ENCODE data around the gene SULF2. TPM values are rescaled to one million over a fixed set of nuclear protein-coding genes. Genes with fewer than 3 reads are reported as not detected.

The SULF2 gene
- total and polyA plus RNA-seq, 9 of the 15 experiments (the other 6 are each of a cell fraction or from before 2014, with no cell fraction given): 0.33 TPM; not detected in 8

GRCh38 chr20:47642624-47643023 lies 142.7 kb downstream of the SULF2 start (continued):
- TF ChIP-seq E2F4 (CRISPR knock-in tag; IDR thresholded peaks at IDR 0.05; ENCODE audit: low read depth): no peak
- TF ChIP-seq NFATC3 (IDR thresholded peaks at IDR 0.05): no peak
- no peak for TF ChIP-seq RUNX1 (IDR thresholded peaks at IDR 0.05; ENCODE audit: low read depth)

GRCh38 chr20:47642118-47642517 lies 143.2 kb downstream of the SULF2 start:
- Histone ChIP-seq H3K79me2 (ENCODE audit: control insufficient read depth, insufficient read depth, low read length) (no peaks in the 10 kb centered on the region), H3K27ac (ENCODE audit: extremely low read depth, low read depth, low read length) (no peak overlapping the region), H3K9me1 (ENCODE audit: control insufficient read depth, insufficient read depth, low read length) (no peaks in the 10 kb centered on the region), H3K36me3 (ENCODE audit: control insufficient read depth, insufficient read depth, low read length) (peaks cover 69% of the 10 kb centered on the region), H3K27me3 (ENCODE audit: control insufficient read depth in 2 of 2, insufficient read depth in 2 of 2, low read length in 2 of 2) (no peaks in the 10 kb centered on the region), H4K20me1 (replicated peaks; ENCODE audit: control insufficient read depth, insufficient read depth, low read length) (no peaks in the 10 kb centered on the region; the same call in 1 of the 2 replicates), H3K4me3 (no peak overlapping the region), H3K4me2 (ENCODE audit: insufficient read depth, low read length) (no peak overlapping the region), H3K4me1 (replicated peaks in 1 of 2; ENCODE audit: control insufficient read depth in 2 of 2, insufficient read depth in 2 of 2, low read length in 2 of 2) (no peaks in the 10 kb centered on the region), H2AFZ (ENCODE audit: low read depth, low read length) (no peak overlapping the region), H3K9ac (ENCODE audit: insufficient read depth in 1 of 2, low read depth in 2 of 2, low read length in 2 of 2) (no peak overlapping the region), H3K9me3 (replicated peaks; ENCODE audit: control insufficient read depth, insufficient read depth, low read depth, low read length) (no peaks in the 10 kb centered on the region)
- no peak for ATAC-seq
- 98% methylated on average over 4 of the region's 4 CpGs for WGBS (ENCODE audit: insufficient coverage, low coverage, missing lambda C conversion rate)
- CTCF ChIA-PET (ENCODE audit: low intra/inter-chr PET ratio): no interaction called here
- TF ChIP-seq SMAD1 (IDR thresholded peaks at IDR 0.05; ENCODE audit: low read depth, low read length, partially characterized antibody) (no peak), ZBTB11 (CRISPR knock-in tag; IDR thresholded peaks at IDR 0.05) (peak in 1 of 3 experiments; percentile 61; a peak in 2 of 6 replicates), MYBL2 (IDR thresholded peaks at IDR 0.05; ENCODE audit: low read depth) (no peak), MYBL2 (CRISPR knock-in tag; IDR thresholded peaks at IDR 0.05; ENCODE audit: borderline replicate concordance) (no peak), NFE2 (IDR thresholded peaks at IDR 0.05; ENCODE audit: low read depth) (no peak), E2F8 (IDR thresholded peaks at IDR 0.05; ENCODE audit: low read depth, partially characterized antibody) (no peak), ZNF184 (CRISPR knock-in tag; IDR thresholded peaks at IDR 0.05) (no peak), ZNF354B (CRISPR knock-in tag; IDR thresholded peaks at IDR 0.05) (no peak)
- POLR2A ChIA-PET: no interaction called here
- in situ Hi-C loops (cut with MboI) (no loop called here), intact Hi-C loops (cut with micrococcal nuclease) (no loop called here)
- no peak for FAIRE-seq
- BruUV-seq (replicated peaks): no TSS peak
- DNase-seq (ENCODE audit: extremely low read depth in 1 of 4, low spot score in 3 of 4): no peak
